ENCODE results near the gene DMTF1.
"Not testable (repeated sequence)": the region's sequence is repeated elsewhere in the genome, so short reads cannot be mapped to it uniquely, and the experiment has no call there.

DMTF1 gene

GRCh38 chr7:87204933-87205332 is 52.7 kb downstream of the DMTF1 start:
- no peak for DNase-seq (ENCODE audit: low read depth)
- TF ChIP-seq CTCF (conservative IDR thresholded peaks at IDR 0.05; ENCODE audit: low read length): no peak
- no peak overlapping the region for H3K4me3 ChIP-seq (ENCODE audit: low read length)

- DNase-seq (ENCODE audit: low read depth); H3K4me3 ChIP-seq (ENCODE audit: low read length): not testable (repeated sequence)
These were observed 53.4 kb downstream of the DMTF1 start for GRCh38 chr7:87205701-87206100.

- DNase-seq (ENCODE audit: low read depth): no peak
- TF ChIP-seq CTCF (conservative IDR thresholded peaks at IDR 0.05; ENCODE audit: low read length): no peak
- no peak overlapping the region for H3K4me3 ChIP-seq (ENCODE audit: low read length)
These were observed 54.1 kb downstream of the DMTF1 start for GRCh38 chr7:87206361-87206760.

- no peak overlapping the region for H3K4me3 ChIP-seq (ENCODE audit: low read length)
- no peak for DNase-seq (ENCODE audit: low read depth)
- no peak for TF ChIP-seq CTCF (conservative IDR thresholded peaks at IDR 0.05; ENCODE audit: low read length)
These were observed 57.2 kb downstream of the DMTF1 start for GRCh38 chr7:87209295-87209924.

- no peak overlapping the region for H3K4me3 ChIP-seq (ENCODE audit: low read length)
- DNase-seq (ENCODE audit: low read depth): peak; percentile 11
- no peak for TF ChIP-seq CTCF (conservative IDR thresholded peaks at IDR 0.05; ENCODE audit: low read length)
These were observed 58.3 kb downstream of the DMTF1 start for GRCh38 chr7:87210506-87210905.

- DNase-seq (ENCODE audit: low read depth): no peak
- no peak overlapping the region for H3K4me3 ChIP-seq (ENCODE audit: low read length)
- no peak for TF ChIP-seq CTCF (conservative IDR thresholded peaks at IDR 0.05; ENCODE audit: low read length)
These were observed 60.2 kb downstream of the DMTF1 start for GRCh38 chr7:87212498-87212897.

GRCh38 chr7:87213252-87213651 is 61.0 kb downstream of the DMTF1 start:
- DNase-seq (ENCODE audit: low read depth): no peak
- TF ChIP-seq CTCF (conservative IDR thresholded peaks at IDR 0.05; ENCODE audit: low read length): no peak
- H3K4me3 ChIP-seq (ENCODE audit: low read length): no peak overlapping the region

- DNase-seq (ENCODE audit: low read depth): peak; percentile 15
- no peak for TF ChIP-seq CTCF (conservative IDR thresholded peaks at IDR 0.05; ENCODE audit: low read length)
- H3K4me3 ChIP-seq (ENCODE audit: low read length): no peak overlapping the region
These were observed 61.6 kb downstream of the DMTF1 start for GRCh38 chr7:87213811-87214210.

Data from AG10803 (cell line).